ENCODE results near the gene ARIH2.

Gene ARIH2

GRCh38 chr3:49030321-49030720 is 111.7 kb downstream of the ARIH2 start:
- no peak overlapping the region for H3K4me3 ChIP-seq
- H3K36me3 ChIP-seq: peaks cover 76 to 89% (median 84%) of the 10 kb centered on the region in 11 experiments
- H3K4me2 ChIP-seq: no peak overlapping the region
- 0 out of 22 replicates have a peak overlapping the region, but pooled peaks of 1 of the 11 experiments have one; percentile 76 for H3K27ac ChIP-seq
- TF ChIP-seq Cebpa-rat (IDR thresholded peaks at IDR 0.05): no peak
- peaks cover 6 to 59% (median 23%) of the 10 kb centered on the region in 11 experiments; a peak in 18 of 22 replicates for H4K20me1 ChIP-seq
- H3K9ac ChIP-seq: peak overlapping the region in 6 of 11 experiments; percentile 17 to 94 (median 86); a peak in 3 of 22 replicates
- H3K4me1 ChIP-seq: peaks cover 38 to 50% (median 41%) of the 10 kb centered on the region in 10 experiments
- no peaks in the 10 kb centered on the region for H3K27me3 ChIP-seq
- H3K9me3 ChIP-seq (replicated peaks in 1 of 11): no peaks in the 10 kb centered on the region

DNA sequence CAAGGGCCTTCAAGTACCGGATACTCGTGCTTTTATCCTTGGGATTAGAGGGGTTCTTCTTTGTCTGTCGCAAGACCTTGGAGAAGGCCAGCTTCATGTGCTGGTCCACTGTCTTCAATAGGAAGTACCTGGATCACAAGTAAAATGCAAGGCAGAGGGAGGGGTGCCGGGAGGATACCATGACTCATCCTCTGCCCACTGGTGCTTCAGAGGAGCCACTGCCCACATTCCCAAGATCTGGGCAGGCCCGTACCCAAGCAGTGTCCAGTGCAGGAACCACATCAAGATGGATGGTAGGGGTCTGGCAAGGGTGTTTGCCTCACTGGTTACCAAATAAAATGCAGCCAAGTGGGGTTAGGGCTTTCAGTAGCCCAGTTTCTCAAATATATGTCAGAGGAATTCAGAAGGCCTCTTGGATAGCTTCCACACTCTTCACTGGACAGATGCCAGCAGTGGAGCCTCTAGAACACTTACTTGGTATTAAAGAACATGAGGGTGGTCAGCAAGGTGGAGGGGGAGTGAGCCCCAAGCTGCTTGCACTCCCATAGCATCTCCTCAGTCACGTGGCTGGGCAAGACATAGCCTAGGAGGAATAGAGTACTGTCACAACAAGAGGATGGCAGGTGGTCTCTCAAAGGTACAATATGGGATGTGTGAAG is 114.1 kb downstream of the ARIH2 start:
- no peaks in the 10 kb centered on the region for H3K27me3 ChIP-seq
- H3K4me3 ChIP-seq: no peak overlapping the region
- H4K20me1 ChIP-seq: peaks cover 0 to 58% (median 8%) of the 10 kb centered on the region in 11 experiments; a peak in 12 of 22 replicates
- H3K4me2 ChIP-seq: no peak overlapping the region
- no peaks in the 10 kb centered on the region for H3K9me3 ChIP-seq (replicated peaks in 1 of 11)
- H3K36me3 ChIP-seq: peaks cover 67 to 89% (median 84%) of the 10 kb centered on the region in 11 experiments
- TF ChIP-seq Cebpa-rat (IDR thresholded peaks at IDR 0.05): no peak
- H3K27ac ChIP-seq: no peak overlapping the region
- H3K4me1 ChIP-seq: peaks cover 13 to 35% (median 21%) of the 10 kb centered on the region in 10 experiments
- H3K9ac ChIP-seq: peak overlapping the region in 2 of 11 experiments; percentile 14 to 21; a peak in 4 of 22 replicates

DNA sequence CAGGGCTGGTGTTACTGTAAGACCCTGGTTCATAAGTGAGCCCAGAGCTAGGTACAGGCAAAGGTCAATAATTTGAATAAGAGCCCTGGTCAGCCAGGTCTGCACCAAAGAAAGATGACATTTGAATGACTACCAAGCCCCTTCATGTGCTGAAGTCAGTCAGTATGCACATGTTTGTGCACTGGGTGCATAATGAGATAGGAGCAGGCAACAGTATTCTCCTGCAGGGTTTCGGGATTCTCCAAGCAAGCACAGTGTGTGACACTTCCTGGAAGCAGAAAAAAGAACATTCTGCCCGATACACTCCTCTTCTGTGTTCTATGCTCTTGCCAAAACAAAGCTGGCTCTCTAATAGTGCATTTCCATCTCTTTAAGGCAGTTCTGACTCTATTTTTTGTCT is 116.0 kb downstream of the ARIH2 start:
- no peak overlapping the region for H3K4me3 ChIP-seq
- H3K27ac ChIP-seq: peak overlapping the region in 1 of 11 experiments; percentile 1; a peak in 1 of 22 replicates
- peaks cover 83 to 100% (median 100%) of the 10 kb centered on the region in 11 experiments for H3K36me3 ChIP-seq
- H4K20me1 ChIP-seq: peaks cover 0 to 54% (median 5%) of the 10 kb centered on the region in 11 experiments; a peak in 12 of 22 replicates
- no peaks in the 10 kb centered on the region for H3K27me3 ChIP-seq
- H3K4me1 ChIP-seq: peaks cover 0 to 23% (median 8%) of the 10 kb centered on the region in 10 experiments; a peak in 12 of 20 replicates
- peak overlapping the region in 3 of 11 experiments; percentile 7 to 25 (median 17); a peak in 1 of 22 replicates for H3K9ac ChIP-seq
- no peak for TF ChIP-seq Cebpa-rat (IDR thresholded peaks at IDR 0.05)
- H3K4me2 ChIP-seq: peak overlapping the region in 1 of 11 experiments; percentile 57; a peak in 3 of 22 replicates
- no peaks in the 10 kb centered on the region for H3K9me3 ChIP-seq (replicated peaks in 1 of 11)

- Histone ChIP-seq H3K4me2 (peak overlapping the region in 4 of 11 experiments; percentile 28 to 70 (median 54); a peak in 6 of 22 replicates), H3K4me1 (peaks cover 0 to 23% (median 8%) of the 10 kb centered on the region in 10 experiments; a peak in 11 of 20 replicates), H3K27me3 (no peaks in the 10 kb centered on the region), H3K27ac (peak overlapping the region in 3 of 11 experiments; percentile 1 to 34 (median 2); a peak in 2 of 22 replicates), H4K20me1 (peaks cover 0 to 54% (median 5%) of the 10 kb centered on the region in 11 experiments; a peak in 13 of 22 replicates), H3K4me3 (no peak overlapping the region), H3K9me3 (replicated peaks in 1 of 11) (no peaks in the 10 kb centered on the region), H3K9ac (peak overlapping the region in 4 of 11 experiments; percentile 7 to 23 (median 14); a peak in 3 of 22 replicates), H3K36me3 (peaks cover 84 to 100% (median 100%) of the 10 kb centered on the region in 11 experiments)
- TF ChIP-seq Cebpa-rat (IDR thresholded peaks at IDR 0.05): no peak
These were observed 116.6 kb downstream of the ARIH2 start for GRCh38 chr3:49035281-49035680.
